H1 (cell line): ENCODE data around the gene TMEM39A. TPM values are rescaled to one million over a fixed set of nuclear protein-coding genes. Genes with fewer than 3 reads are reported as not detected.

Experiments used
- CTCF ChIA-PET: fragments of 300-600 bp; sonication (Branson Sonifier 250); formaldehyde crosslinking; loops from one replicate; lab custom pipeline; 2021; ENCODE audit not compliant: partially characterized antibody; lab: Charles Lee
- POLR2A ChIA-PET: fragments of 300-600 bp; sonication (Branson Sonifier 250); formaldehyde crosslinking; loops from one replicate; lab custom pipeline; 2021; ENCODE audit warnings: inconsistent platforms; ENCODE audit not compliant: partially characterized antibody; lab: Charles Lee
- DNase-seq, 2 experiments: peaks; one replicate each; pipeline versions ENCODE4 v3.0.0 to v3.0.0-alpha.2; 2010 to 2022; ENCODE audit warnings: low spot score in 2 of 2, low read depth in 1 of 2, mixed read lengths in 1 of 2
- FAIRE-seq: peaks from 2 replicates; lab custom pipeline; 2011; peaks lifted over from hg19 to GRCh38; lab: Jason Lieb, UNC
- H2AFZ ChIP-seq: 2 replicates; pipeline ENCODE4 v1.8.1; 2012; ENCODE audit warnings: low read length, inconsistent platforms
- H2AK5ac ChIP-seq: 2 replicates; pipeline ENCODE4 v1.6.1; 2013; ENCODE audit warnings: low read depth, low read length
- H2BK120ac ChIP-seq: replicated peaks from 2 replicates; pipeline ENCODE3; 2013; ENCODE audit warnings: low read depth, low read length, inconsistent platforms
- H2BK12ac ChIP-seq: 2 replicates; pipeline ENCODE4 v1.6.1; 2013; ENCODE audit warnings: low read depth, low read length
- H2BK15ac ChIP-seq: 2 replicates; pipeline ENCODE4 v1.6.1; 2013; ENCODE audit warnings: low read length
- H2BK20ac ChIP-seq: 2 replicates; pipeline ENCODE4 v1.6.1; 2013; ENCODE audit warnings: low read length
- H2BK5ac ChIP-seq: 2 replicates; pipeline ENCODE4 v1.6.1; 2013; ENCODE audit warnings: low read depth, low read length
- H3K14ac ChIP-seq: 2 replicates; pipeline ENCODE4 v1.6.1; 2013; ENCODE audit warnings: inconsistent platforms; ENCODE audit not compliant: insufficient read length
- H3K18ac ChIP-seq: 2 replicates; pipeline ENCODE4 v1.6.1; 2013; ENCODE audit warnings: low read length; ENCODE audit errors: extremely low read depth
- H3K23ac ChIP-seq: 2 replicates; pipeline ENCODE4 v1.6.1; 2013; ENCODE audit warnings: inconsistent platforms; ENCODE audit not compliant: insufficient read length
- H3K23me2 ChIP-seq: 2 replicates; pipeline ENCODE4 v1.6.1; 2013; ENCODE audit warnings: low read depth, low read length
- H3K27ac ChIP-seq: 2 replicates; pipeline ENCODE4 v1.6.1; 2011; ENCODE audit warnings: low read depth, low read length, inconsistent platforms
- H3K27me3 ChIP-seq, 4 experiments: replicated peaks in 1 of 4; 1 replicate in 1 of 4; 2 replicates in 3 of 4; pipeline versions ENCODE4 v1.6.1 to v1.8.1; 2011 to 2013; ENCODE audit warnings: low read length in 3 of 4, mild to moderate bottlenecking in 3 of 4, inconsistent platforms in 2 of 4, mixed read lengths in 2 of 4, moderate library complexity in 1 of 4; ENCODE audit not compliant: control insufficient read depth in 3 of 4, insufficient read depth in 3 of 4; ENCODE audit errors: extremely low read depth in 1 of 4
- H3K36me3 ChIP-seq, 4 experiments: 2 replicates each; pipeline versions ENCODE4 v1.6.1 to v1.8.1; 2011 to 2013; ENCODE audit warnings: mild to moderate bottlenecking in 4 of 4, low read length in 3 of 4, moderate library complexity in 2 of 4, control low read depth in 1 of 4, inconsistent platforms in 1 of 4; ENCODE audit not compliant: insufficient read depth in 4 of 4, control insufficient read depth in 2 of 4
- H3K4ac ChIP-seq: replicated peaks from 2 replicates; pipeline ENCODE3; 2013; ENCODE audit warnings: low read length, low read depth, mixed read lengths, inconsistent platforms; ENCODE audit not compliant: insufficient read length
- H3K4me1 ChIP-seq, 4 experiments: replicated peaks in 1 of 4; 1 replicate in 1 of 4; 2 replicates in 3 of 4; pipeline versions ENCODE4 v1.6.1 to v1.8.1; 2011 to 2013; ENCODE audit warnings: low read length in 3 of 4, inconsistent platforms in 2 of 4, mixed read lengths in 1 of 4; ENCODE audit not compliant: insufficient read depth in 4 of 4, control insufficient read depth in 3 of 4
- H3K4me2 ChIP-seq, 2 experiments: 2 replicates each; pipeline versions ENCODE4 v1.6.1 to v1.8.1; 2011 to 2013; ENCODE audit warnings: low read depth in 2 of 2, low read length in 2 of 2, control low read depth in 1 of 2, inconsistent platforms in 1 of 2, mild to moderate bottlenecking in 1 of 2; ENCODE audit not compliant: insufficient read depth in 1 of 2
- H3K4me3 ChIP-seq, 4 experiments: fragments of 200-600, 300-600 bp in 1 of 4; sonication (generic), shearing (Covaris generic), sonication (Bioruptor Twin) in 1 of 4; 2 replicates each; pipeline versions ENCODE4 v1.5.1 to v1.8.1; 2011 to 2016; ENCODE audit warnings: low read length in 4 of 4, low read depth in 3 of 4, control low read depth in 2 of 4, inconsistent platforms in 2 of 4, mild to moderate bottlenecking in 2 of 4, mixed read lengths in 1 of 4, moderate library complexity in 1 of 4; ENCODE audit not compliant: insufficient read depth in 2 of 4; ENCODE audit errors: extremely low read depth in 1 of 4
- H3K56ac ChIP-seq: replicated peaks from 2 replicates; pipeline ENCODE3; 2013; ENCODE audit warnings: low read depth, mild to moderate bottlenecking, mixed read lengths, low read length, inconsistent platforms; ENCODE audit not compliant: insufficient read length
- H3K79me1 ChIP-seq: 2 replicates; pipeline ENCODE4 v1.6.1; 2013; ENCODE audit warnings: low read depth, low read length, control low read depth
- H3K79me2 ChIP-seq, 2 experiments: 2 replicates each; pipeline versions ENCODE4 v1.6.1 to v1.8.1; 2012 to 2013; ENCODE audit warnings: low read length in 2 of 2, mild to moderate bottlenecking in 2 of 2, inconsistent platforms in 1 of 2; ENCODE audit not compliant: insufficient read depth in 2 of 2, control insufficient read depth in 1 of 2
- H3K9ac ChIP-seq, 4 experiments: replicated peaks in 1 of 4; 1 replicate in 1 of 4; 2 replicates in 3 of 4; pipeline versions ENCODE4 v1.6.1 to v1.8.1; 2011 to 2013; ENCODE audit warnings: low read depth in 3 of 4, low read length in 3 of 4, control low read depth in 2 of 4, mild to moderate bottlenecking in 2 of 4, moderate library complexity in 2 of 4, inconsistent platforms in 1 of 4; ENCODE audit errors: extremely low read depth in 1 of 4
- H3K9me3 ChIP-seq, 2 experiments: 2 replicates each; pipeline versions ENCODE4 v1.6.1 to v1.8.1; 2012 to 2013; ENCODE audit warnings: mild to moderate bottlenecking in 2 of 2, moderate library complexity in 2 of 2, control low read depth in 1 of 2, inconsistent platforms in 1 of 2, low read depth in 1 of 2, low read length in 1 of 2, mixed read lengths in 1 of 2; ENCODE audit not compliant: insufficient read depth in 2 of 2
- H4K20me1 ChIP-seq, 2 experiments: replicated peaks in 1 of 2; 2 replicates each; pipeline versions ENCODE3 to v1.8.1; 2011 to 2013; ENCODE audit warnings: inconsistent platforms in 2 of 2, low read length in 2 of 2, mild to moderate bottlenecking in 1 of 2; ENCODE audit not compliant: insufficient read depth in 2 of 2, control insufficient read depth in 1 of 2
- H4K5ac ChIP-seq: 2 replicates; pipeline ENCODE4 v1.6.1; 2013; ENCODE audit warnings: low read length, low read depth, mixed read lengths, inconsistent platforms; ENCODE audit not compliant: insufficient read length
- H4K8ac ChIP-seq: 2 replicates; pipeline ENCODE4 v1.8.0; 2013; ENCODE audit warnings: mild to moderate bottlenecking, moderate library complexity, low read length, inconsistent platforms; ENCODE audit not compliant: insufficient read depth; ENCODE audit errors: extremely low read depth
- H4K91ac ChIP-seq: replicated peaks from 2 replicates; pipeline ENCODE3; 2013; ENCODE audit warnings: low read length, mixed read lengths, inconsistent platforms; ENCODE audit not compliant: insufficient read length
- BRCA1 ChIP-seq: IDR thresholded peaks from 2 replicates; pipeline ENCODE4 v1.6.1; 2012; ENCODE audit warnings: low read depth, low read length, improper control_type of control experiment
- CEBPB ChIP-seq: IDR thresholded peaks from 2 replicates; pipeline ENCODE4 v1.6.1; 2012; ENCODE audit warnings: low read depth, low read length
- CHD2 ChIP-seq: IDR thresholded peaks from 2 replicates; pipeline ENCODE4 v1.6.1; 2012; ENCODE audit warnings: low read length, improper control_type of control experiment
- CTBP2 ChIP-seq: IDR thresholded peaks from 2 replicates; pipeline ENCODE4 v1.7.0; 2011; ENCODE audit warnings: borderline replicate concordance, mild to moderate bottlenecking, moderate library complexity, mixed read lengths, low read length; ENCODE audit not compliant: insufficient read depth, insufficient read length
- GABPA ChIP-seq: IDR thresholded peaks from 2 replicates; pipeline ENCODE4 v1.6.1; 2011; ENCODE audit warnings: mild to moderate bottlenecking, low read length, moderate library complexity, borderline replicate concordance; ENCODE audit not compliant: insufficient read depth
- GTF2F1 ChIP-seq: IDR thresholded peaks from 2 replicates; pipeline ENCODE4 v1.6.1; 2012; ENCODE audit warnings: low read depth, low read length, improper control_type of control experiment, borderline replicate concordance
- HDAC2 ChIP-seq, 2 experiments: fragments of 300-600 bp in 1 of 2; sonication (generic) in 1 of 2; IDR thresholded peaks; 2 replicates each; pipeline ENCODE4 v1.6.1; 2011 to 2012; ENCODE audit warnings: low read depth in 2 of 2, low read length in 2 of 2, mild to moderate bottlenecking in 2 of 2, moderate library complexity in 2 of 2, borderline replicate concordance in 1 of 2, inconsistent platforms in 1 of 2
- JUND ChIP-seq: IDR thresholded peaks from 2 replicates; pipeline ENCODE4 v1.6.1; 2011; ENCODE audit warnings: mild to moderate bottlenecking, improper control_type of control experiment, low read length
- POU5F1 ChIP-seq: IDR thresholded peaks from 2 replicates; pipeline ENCODE4 v1.6.1; 2011; ENCODE audit warnings: low read depth, mild to moderate bottlenecking, low read length, moderate library complexity
- SAP30 ChIP-seq: fragments of 300-600 bp; sonication (generic); IDR thresholded peaks from 2 replicates; pipeline ENCODE4 v1.7.1; 2012; ENCODE audit warnings: low read length, moderate library complexity, mild to moderate bottlenecking, inconsistent platforms; ENCODE audit not compliant: insufficient read depth, insufficient replicate concordance
- SIN3A ChIP-seq, 2 experiments: IDR thresholded peaks in 1 of 2; conservative IDR thresholded peaks in 1 of 2; 2 replicates each; pipeline ENCODE4 v1.6.1; 2011 to 2012; ENCODE audit warnings: low read length in 2 of 2, improper control_type of control experiment in 1 of 2, low read depth in 1 of 2, mild to moderate bottlenecking in 1 of 2
- SIX5 ChIP-seq: IDR thresholded peaks from 2 replicates; pipeline ENCODE4 v1.6.1; 2011; ENCODE audit warnings: mild to moderate bottlenecking, low read depth, low read length
- TCF12 ChIP-seq: IDR thresholded peaks from 2 replicates; pipeline ENCODE4 v1.6.1; 2011; ENCODE audit warnings: low read depth, mild to moderate bottlenecking, low read length
- ZNF274 ChIP-seq: IDR thresholded peaks from 2 replicates; pipeline ENCODE4 v1.7.0; 2012; ENCODE audit warnings: low read length, borderline replicate concordance; ENCODE audit errors: extremely low read depth
- WGBS, 2 experiments: shearing (Covaris generic) in 1 of 2; methylation state at CpG; one replicate each; pipeline versions ENCODE4 v1.1.6 to v1.1.7; 2013 to 2015; ENCODE audit warnings: low lambda C conversion rate in 2 of 2, mixed read lengths in 2 of 2, inconsistent platforms in 1 of 2, low coverage in 1 of 2, missing lambda C conversion rate in 1 of 2; ENCODE audit not compliant: insufficient replicate concordance in 2 of 2, insufficient coverage in 1 of 2, insufficient read length in 1 of 2; ENCODE audit errors: extremely low coverage in 1 of 2, missing lambda C conversion rate in 1 of 2; 5-methylcytosine and 5-hydroxymethylcytosine counted together
- polyA plus RNA-seq, 7 experiments: library from polyadenylated mRNA; depleted of rRNA in 3 of 7; stranded (reverse) in 5 of 7; unstranded in 2 of 7; fragments of >200 nt in 5 of 7; fragments of 200-250 nt in 2 of 7; gene quantifications; 1 replicate in 5 of 7; 2 replicates in 1 of 7; 4 replicates in 1 of 7; pipeline versions ENCODE4 v1.2.1 to v1.2.3, GENCODE V29; 2011 to 2013; ENCODE audit warnings: missing spikeins in 2 of 7, mixed read lengths in 2 of 7
- total RNA-seq: library from RNA; stranded (reverse); fragmentation: NEBNext Ultra II Directional; extraction: Animal tissue kit (Norgen Biotek cat#: 25700); gene quantifications from 2 replicates; pipeline ENCODE4 v1.2.1, GENCODE V29; 2021

The TMEM39A gene
- total and polyA plus RNA-seq, 2 of the 8 experiments (the other 6 are each of a cell fraction or from before 2014, with no cell fraction given), result 26.8 to 36.1 TPM

GRCh38 chr3:119416873-119417272 is 46.5 kb downstream of the TMEM39A start:
- WGBS, 2 experiments, result 89% methylated on average over 1 of the region's 1 CpG; no CpG with 5 or more reads in 1 of the 2 experiments
- Histone ChIP-seq H3K79me2 (no peaks in the 10 kb centered on the region), H3K27ac (no peak overlapping the region), H4K91ac (no peak overlapping the region), H3K9ac (no peak overlapping the region)
- DNase-seq, result no peak
- FAIRE-seq, result no peak
- POLR2A ChIA-PET, result interaction anchor here (1.2 to 1.7 kb wide), 2 partner anchors 20 to 176 kb away, joined by 3 to 4 read pairs; partner anchors contain the start of gene B4GALT4
- TF ChIP-seq TCF12 (no peak), CEBPB (no peak), SIN3A (conservative IDR thresholded peaks at IDR 0.05 in 1 of 2, IDR thresholded peaks at IDR 0.05 in 1 of 2; ENCODE audit: low read depth in 1 of 2, low read length in 2 of 2) (no peak), CHD2 (no peak), SIX5 (no peak), GTF2F1 (no peak), HDAC2 (IDR thresholded peaks at IDR 0.05; ENCODE audit: borderline replicate concordance in 1 of 2, low read depth in 2 of 2, low read length in 2 of 2) (no peak), BRCA1 (no peak), JUND (no peak), ZNF274 (no peak), CTBP2 (no peak), SAP30 (no peak), GABPA (no peak), POU5F1 (no peak)
- TF ChIP-seq, all 59 proteins: peak for 0
- no peak overlapping the region for H4K5ac ChIP-seq
- H3K4me1 ChIP-seq, result no peaks in the 10 kb centered on the region; a peak in 1 of 7 replicates
- no peak overlapping the region for H3K56ac ChIP-seq
- H4K20me1 ChIP-seq, result no peaks in the 10 kb centered on the region
- H2BK12ac ChIP-seq, result no peak overlapping the region
- no peak overlapping the region for H3K4ac ChIP-seq
- no peak overlapping the region for H2AK5ac ChIP-seq
- H3K79me1 ChIP-seq, result no peaks in the 10 kb centered on the region
- H2BK15ac ChIP-seq, result no peak overlapping the region
- H3K4me3 ChIP-seq, result no peak overlapping the region
- no peak overlapping the region for H2BK5ac ChIP-seq
- H3K27me3 ChIP-seq, result no peaks in the 10 kb centered on the region
- H3K23me2 ChIP-seq, result no peaks in the 10 kb centered on the region
- no peak overlapping the region for H2BK20ac ChIP-seq
- CTCF ChIA-PET, result interaction anchor here (1.5 to 2.0 kb wide), 2 partner anchors 12 to 264 kb away, joined by 3 to 6 read pairs; no protein-coding TSS in a partner anchor
- no peak overlapping the region for H3K4me2 ChIP-seq
- H3K23ac ChIP-seq, result no peak overlapping the region
- no peaks in the 10 kb centered on the region for H3K9me3 ChIP-seq
- no peak overlapping the region for H2BK120ac ChIP-seq
- H3K18ac ChIP-seq, result no peak overlapping the region
- H2AFZ ChIP-seq, result no peak overlapping the region
- no peak overlapping the region for H3K14ac ChIP-seq
- H3K36me3 ChIP-seq, result no peaks in the 10 kb centered on the region
- H4K8ac ChIP-seq, result no peak overlapping the region
